Measurements from ENCODE around the gene GMPR. TPM values are rescaled to one million over a fixed set of nuclear protein-coding genes. Genes with fewer than 3 reads are reported as not detected.
"Not testable (repeated sequence)": the region's sequence is repeated elsewhere in the genome, so short reads cannot be mapped to it uniquely, and the experiment has no call there.

Gene GMPR
- total RNA-seq, 2 donors from 2014 or later: 14.0 to 14.7 TPM

DNA sequence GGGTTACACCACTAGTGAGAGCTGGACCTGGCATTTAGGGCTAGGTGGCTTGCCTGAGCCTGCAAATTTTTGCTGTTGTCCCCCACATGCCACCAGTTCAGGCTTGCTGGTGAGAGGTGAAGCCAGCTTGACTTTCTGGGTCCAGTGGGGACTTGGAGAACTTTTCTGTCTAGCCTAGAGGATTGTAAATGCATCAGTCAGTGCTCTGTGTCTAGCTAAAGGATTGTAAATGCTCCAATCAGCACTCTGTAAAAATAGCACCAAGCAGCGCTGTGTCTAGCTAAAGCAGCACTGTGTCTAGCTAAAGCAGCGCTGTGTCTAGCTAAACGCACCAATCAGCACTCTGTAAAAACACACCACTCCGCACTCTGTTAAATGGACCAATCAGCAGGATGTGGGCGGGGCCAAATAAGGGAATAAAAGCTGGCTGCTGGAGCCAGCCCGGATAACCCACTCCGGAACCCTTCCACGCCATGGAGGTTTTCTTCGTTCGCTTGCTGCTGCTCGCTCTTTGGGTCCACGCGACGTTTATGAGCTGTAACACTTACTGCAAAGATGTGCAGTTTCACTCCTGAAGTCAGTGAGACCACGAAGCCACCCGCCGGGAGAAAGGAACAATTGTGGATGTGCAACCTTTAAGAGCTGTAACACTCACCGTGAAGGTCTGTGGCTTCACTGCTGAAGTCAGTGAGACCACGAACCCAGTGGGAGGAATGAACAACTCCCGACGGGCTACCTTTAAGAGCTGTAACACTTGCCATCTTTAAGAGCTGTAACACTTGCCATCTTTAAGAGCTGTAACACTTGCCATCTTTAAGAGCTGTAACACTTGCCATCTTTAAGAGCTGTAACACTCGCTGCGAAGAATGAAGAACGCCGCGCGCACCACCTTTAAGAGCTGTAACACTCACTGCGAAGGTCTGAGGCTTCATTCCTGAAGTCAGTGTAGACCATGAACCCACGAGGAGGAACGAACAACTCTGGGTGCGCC lies 27.3 kb downstream of the GMPR start:
- DNase-seq (ENCODE audit: low spot score): no peak
- intact Hi-C loops (cut with DNase I): no loop called here

DNA sequence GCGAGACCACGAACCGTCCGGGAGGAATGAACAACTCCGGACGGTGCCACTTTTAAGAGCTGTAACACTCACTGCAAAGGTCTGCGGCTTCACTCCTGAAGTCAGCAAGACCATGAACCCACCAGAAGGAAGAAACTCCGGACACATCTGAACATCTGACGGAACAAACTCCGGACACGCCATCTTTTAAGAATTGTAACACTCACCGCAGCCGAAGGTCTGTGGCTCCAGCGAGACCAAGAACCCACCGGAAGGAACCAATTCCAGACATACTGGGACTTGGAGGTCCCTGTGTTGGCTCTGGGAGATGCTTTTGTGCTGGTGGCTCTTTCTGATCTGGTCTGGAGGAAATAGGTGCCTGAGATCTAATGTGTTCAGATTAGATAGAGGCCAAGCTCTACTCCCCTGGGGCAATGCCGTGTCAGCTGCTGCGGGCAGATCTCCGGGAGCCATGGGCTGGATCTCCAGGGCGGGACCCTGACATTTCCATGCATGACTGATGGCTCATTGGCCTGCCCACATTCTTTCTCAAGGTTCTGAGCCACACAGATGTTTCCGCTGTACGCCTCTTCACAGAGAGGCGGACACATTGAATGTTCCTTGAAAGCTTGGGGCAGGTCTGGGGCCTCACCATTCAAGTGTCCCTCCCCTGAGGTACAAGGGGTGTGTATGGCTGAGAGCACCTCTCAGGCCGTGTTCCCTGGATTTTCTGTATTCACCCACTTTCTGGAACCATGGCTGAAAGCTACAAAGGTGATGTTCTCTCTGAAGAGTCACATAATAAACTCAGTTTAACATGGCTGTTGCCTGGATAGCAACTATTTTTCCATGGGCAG lies 29.3 kb downstream of the GMPR start:
- intact Hi-C loops (cut with DNase I): no loop called here

DNA sequence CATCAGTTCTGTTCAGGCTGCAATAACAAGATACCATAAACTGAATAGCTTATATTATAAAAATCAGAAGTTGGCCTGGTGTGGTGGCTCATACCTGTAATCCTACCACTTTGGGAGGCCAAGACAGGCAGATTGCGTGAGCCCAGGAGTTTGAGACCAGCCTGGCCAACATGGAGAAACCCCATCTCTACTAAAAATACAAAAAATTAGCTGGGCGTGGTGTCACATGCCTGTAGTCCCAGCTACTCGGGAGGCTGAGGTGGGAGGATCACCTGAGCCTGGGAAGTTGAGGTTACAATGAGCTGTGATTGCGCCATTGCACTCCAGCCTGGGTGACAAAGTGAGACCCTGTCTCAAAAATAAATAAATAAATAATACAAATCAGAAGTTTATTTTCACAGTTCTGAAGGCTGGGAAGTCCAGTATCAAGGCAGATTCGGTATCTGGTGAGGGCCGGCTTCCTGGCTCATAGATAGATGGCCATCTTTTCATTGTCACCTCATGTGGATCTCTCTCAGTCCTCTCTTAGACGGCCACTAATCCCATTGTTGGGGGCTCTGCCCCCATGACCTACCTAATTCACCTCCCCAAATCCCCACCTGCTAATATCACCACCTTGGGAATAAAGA lies 31.2 kb downstream of the GMPR start:
- DNase-seq (ENCODE audit: low spot score); intact Hi-C loops (cut with DNase I): not testable (repeated sequence)

More for the DNA sequence above, 29.3 kb downstream of the GMPR start:
- no peak for DNase-seq (ENCODE audit: low spot score)

DNA sequence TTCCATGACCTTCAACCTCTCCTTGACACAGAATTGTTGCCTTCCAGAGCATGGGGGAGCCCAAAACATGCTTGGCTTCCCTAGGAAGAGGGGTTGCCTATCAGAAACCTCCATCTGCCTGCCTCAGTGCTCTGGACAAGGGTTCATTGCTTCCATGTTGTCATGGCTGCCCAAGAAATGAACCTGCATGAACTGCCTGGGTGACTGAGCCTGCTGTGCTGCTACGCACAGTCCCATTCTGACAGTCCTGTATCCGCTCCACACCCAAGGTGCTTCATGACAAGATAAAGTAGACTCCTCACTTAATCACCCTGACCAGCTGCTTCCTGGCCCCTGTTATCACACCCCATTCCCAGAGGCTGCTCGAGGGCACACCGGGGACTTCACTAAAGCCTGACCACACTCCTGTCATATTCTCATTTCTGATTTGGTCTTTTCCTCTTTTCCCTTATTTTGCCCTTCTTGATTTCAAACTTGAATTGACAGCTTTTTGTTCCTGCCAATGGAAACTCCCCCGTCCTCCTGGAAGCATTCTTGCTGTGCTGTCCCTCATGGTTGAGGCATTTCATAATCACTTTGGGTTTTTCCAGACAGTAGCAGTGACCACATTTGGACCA lies 31.9 kb downstream of the GMPR start:
- intact Hi-C loops (cut with DNase I): no loop called here
- DNase-seq (ENCODE audit: low spot score): no peak

DNA sequence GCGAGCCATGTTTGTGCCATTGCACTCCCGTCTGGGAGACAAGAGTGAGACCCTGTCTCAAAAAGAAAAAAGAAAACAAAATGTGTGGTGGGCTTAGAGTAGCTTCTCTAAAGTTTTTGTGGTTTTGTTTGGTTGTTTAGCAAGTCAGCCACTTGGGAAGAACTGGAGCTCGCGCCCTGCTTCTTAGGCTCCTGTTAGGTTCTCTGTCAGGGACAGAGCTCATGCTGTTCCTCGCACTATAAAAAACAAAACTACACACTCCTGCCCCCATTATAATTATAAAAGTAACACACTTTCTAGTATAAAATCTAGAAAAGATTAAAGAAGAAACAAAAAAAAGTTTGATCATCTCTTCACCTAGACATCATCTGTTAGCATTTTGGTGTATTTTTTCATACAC lies 33.0 kb downstream of the GMPR start:
- intact Hi-C loops (cut with DNase I): no loop called here
- DNase-seq (ENCODE audit: low spot score): no peak

DNA sequence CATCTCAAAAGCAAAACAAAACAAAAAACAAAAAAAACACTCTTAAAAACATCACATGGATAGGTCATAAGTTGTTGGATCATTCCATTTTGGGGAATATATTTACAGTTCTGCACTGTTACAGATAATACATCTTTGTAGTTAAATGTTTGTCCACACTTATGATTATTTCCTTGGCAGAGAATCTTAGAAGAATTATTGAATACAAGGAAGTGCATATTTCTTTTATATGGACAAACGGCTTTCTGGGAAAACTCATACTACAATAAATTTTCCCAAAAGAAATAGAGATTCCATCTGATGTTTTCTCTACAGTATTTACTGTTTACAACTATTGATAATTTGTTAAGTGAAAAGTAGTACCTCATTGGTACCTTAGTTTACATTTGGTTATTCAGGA lies 33.8 kb downstream of the GMPR start:
- DNase-seq (ENCODE audit: low spot score): no peak
- intact Hi-C loops (cut with DNase I): no loop called here

DNA sequence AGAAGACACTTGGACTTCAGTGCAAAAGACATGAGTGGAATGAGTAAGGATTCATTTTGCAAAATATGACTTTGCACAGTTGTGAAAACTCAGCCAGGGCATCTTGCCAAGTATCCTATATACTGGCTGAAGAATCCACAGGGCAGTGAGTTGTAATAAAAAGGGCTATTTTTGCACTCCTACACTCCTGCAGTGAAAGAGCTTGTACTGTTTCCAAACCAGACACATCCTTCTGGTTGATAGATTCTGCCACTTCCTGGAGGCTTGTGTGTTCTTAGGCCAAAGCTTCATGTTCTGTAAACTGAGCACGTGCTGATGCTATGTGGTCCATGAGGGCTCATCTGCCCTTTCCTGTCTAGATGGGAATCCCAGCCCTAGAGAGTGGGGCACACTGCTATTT lies 34.9 kb downstream of the GMPR start:
- DNase-seq (ENCODE audit: low spot score): no peak
- intact Hi-C loops (cut with DNase I): no loop called here

DNA sequence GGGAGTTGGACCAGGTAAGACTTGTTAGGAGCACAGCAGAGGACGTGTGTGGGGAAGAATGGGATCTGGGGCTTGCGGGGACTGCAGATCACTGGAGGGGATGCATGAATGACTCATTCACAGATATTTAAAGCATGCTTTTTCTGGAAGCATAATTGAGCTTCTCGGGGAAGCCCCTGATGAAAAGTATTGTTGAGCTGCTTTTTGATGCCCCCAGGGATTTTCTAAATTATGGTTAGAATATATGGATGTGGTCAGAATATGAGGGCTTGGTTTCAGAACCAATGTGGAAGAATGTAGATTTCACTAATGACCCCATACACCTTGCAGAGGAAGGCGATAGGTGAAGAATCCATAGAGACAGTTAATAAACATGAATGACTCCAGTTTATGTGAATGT lies 36.1 kb downstream of the GMPR start:
- intact Hi-C loops (cut with DNase I): no loop called here

DNA sequence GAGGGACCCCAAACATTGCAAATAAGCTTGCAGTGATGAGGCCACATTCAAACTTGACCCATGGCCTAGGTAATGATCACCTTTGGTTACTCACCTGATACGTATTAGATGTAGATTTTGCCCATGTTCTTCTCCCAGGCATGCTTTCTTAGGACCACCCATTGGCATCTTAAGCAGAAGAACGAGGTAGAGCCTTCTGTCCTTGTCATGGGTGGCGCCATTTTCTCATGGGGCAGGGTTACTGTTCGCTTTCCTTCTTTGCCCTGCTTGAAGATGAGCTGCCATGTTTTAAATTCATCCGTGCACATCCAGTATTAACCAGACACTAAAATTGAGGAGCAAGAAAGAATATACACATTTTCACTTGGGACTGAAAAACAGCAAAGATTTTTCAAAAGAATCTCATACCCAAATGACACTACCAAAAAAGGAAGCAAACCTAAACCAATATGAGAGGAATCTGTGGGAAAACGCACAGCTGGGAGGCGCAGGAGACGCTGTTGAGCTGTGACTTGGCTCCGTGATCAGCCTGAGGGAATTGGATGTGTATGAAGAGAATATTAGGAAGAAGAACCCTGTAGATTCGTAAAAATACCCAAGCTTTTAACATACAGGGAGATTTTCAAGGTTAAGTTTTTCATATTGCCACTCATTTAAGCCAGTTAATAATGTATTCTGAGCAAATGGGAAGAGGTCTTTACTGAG lies 36.6 kb downstream of the GMPR start:
- intact Hi-C loops (cut with DNase I): no loop called here
- DNase-seq (ENCODE audit: low spot score): no peak

More for the DNA sequence above, 36.1 kb downstream of the GMPR start:
- no peak for DNase-seq (ENCODE audit: low spot score)

DNA sequence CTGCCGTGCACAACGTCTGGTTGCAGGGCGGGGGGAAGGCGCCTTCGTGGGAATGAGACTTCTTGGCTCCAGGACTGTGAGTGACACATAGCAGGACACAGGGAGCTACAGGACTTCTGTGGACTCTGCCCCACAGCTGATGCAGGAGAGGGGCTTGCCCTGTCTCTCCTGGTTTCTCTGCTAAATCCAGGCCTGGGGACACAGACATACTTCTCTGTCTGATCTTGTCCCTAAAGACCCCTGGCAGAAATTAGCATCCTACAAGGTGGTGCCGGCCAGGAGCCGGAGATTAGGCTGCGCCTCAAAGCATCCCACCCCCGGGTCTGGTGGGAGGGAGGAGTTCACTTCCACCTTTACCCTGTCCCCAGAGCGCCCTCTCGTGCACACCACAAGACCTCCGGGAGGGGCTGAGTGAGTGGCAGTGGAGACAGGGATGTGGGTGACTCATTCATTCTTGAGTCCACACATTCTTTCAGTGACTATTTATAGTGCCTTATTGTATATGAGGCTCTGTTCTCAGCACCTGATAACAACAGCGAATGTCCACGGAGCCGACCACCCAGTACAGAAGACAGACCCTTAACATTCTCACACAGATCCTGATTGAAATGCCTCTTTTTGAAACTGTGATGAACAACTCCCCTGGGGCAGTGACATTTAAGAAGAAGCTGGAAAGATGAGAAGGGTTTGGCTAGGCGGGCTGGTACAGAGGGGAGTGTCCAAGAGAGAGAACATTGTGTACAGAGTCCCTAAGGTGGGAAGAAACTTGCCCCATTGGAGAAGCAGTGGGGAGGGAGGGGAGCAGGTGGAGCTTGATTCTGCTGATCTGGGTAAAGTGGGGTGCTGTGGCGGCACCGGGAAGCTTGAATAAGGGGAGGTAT lies 39.0 kb downstream of the GMPR start:
- intact Hi-C loops (cut with DNase I): loop anchor here in 1 of 2 donors (2.0 kb wide), 1 partner anchor 61 kb away; no protein-coding TSS in a partner anchor
- peak; percentile 88 for DNase-seq (ENCODE audit: low spot score)

DNA sequence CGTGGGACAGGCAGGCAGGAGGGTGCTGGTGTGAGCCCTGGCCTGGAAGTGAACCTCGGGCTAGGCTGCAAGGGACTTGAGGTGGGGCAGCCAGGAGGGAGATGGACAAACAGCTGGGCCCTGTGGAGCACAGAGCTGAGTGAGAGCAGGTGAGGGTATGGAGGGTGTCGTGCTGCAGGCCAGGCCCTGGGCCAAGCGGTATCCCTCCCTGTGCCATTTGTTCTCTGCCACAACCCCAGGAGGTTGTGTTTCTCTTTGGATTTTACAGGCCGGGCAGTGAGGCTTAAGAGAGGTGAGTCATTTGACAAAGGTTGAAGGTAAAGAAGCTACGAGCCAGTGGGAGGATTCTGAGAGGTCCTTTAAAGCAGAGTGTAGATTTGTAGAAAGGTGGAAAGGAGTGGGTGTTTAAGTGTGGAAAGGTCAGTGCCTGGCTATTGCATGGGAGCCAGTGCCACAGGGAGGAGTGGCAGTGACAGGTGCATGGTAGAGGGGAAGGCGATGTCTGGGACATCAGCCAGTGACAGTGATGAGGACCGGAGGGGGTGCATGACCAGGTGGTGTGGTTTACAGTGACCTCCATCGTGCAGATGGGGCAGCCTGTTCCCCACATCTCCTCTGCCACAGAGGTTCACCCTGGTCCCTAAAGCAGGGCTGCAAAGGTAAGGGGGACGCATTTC lies 39.8 kb downstream of the GMPR start:
- DNase-seq (ENCODE audit: low spot score): no peak
- intact Hi-C loops (cut with DNase I): no loop called here

DNA sequence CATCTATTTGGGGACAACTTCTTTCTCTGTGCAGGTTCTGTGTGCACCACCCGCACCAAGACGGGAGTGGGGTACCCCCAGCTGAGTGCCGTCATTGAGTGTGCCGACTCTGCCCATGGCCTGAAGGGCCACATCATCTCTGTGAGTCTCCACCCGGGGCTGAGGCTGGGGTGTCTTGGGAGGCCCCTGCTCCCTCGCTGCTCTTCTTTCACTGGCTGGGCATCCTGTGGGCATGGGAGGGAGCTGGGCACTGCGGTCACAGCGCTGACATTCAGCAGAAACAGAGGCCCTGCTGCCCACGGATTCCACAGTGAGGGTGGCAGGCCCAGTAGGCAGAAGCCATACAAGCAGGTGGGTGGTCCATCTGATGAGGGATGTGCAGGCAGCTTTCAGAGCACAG lies 40.4 kb downstream of the GMPR start:
- intact Hi-C loops (cut with DNase I): no loop called here
- DNase-seq (ENCODE audit: low spot score): no peak

DNA sequence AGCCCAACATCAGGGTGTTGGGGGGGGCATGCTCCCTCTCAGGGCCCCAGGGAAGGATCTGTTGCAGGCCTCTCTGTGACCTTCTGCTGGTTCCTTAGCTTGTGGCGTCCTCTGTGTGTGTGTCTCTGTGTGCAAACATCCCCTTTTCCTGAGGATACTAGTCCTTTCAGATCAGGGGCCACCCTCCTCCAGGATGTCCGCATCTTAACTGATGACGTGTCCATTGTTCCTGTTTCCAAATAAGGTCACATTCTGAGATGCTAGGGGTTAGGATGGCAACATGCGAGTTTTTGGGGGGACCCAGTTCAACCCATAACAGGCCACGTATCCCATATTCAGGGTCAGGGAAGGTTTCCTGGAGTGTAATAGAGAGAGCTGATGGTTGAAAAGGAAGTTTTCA lies 40.9 kb downstream of the GMPR start:
- DNase-seq (ENCODE audit: low spot score): no peak
- intact Hi-C loops (cut with DNase I): no loop called here

DNA sequence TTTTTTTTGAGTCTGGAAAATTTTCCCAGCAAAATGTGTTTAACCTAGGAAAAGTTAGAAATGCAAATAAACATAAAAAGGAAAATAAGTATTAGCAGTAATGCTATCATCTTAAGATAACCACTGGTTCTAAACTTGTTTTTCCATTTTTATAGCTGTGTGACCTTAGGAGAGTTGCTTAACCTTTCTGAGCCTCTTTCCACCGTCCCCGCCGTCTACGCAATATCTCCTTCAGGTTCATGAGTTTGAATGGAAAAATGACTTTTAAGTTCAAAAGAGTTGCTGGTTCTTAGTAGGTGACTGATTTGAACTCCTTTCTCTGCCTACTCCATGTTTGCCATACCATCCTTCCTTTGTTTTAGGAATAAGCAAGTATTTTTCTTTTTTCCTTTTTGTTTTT lies 44.0 kb downstream of the GMPR start:
- intact Hi-C loops (cut with DNase I): no loop called here
- DNase-seq (ENCODE audit: low spot score): no peak

DNA sequence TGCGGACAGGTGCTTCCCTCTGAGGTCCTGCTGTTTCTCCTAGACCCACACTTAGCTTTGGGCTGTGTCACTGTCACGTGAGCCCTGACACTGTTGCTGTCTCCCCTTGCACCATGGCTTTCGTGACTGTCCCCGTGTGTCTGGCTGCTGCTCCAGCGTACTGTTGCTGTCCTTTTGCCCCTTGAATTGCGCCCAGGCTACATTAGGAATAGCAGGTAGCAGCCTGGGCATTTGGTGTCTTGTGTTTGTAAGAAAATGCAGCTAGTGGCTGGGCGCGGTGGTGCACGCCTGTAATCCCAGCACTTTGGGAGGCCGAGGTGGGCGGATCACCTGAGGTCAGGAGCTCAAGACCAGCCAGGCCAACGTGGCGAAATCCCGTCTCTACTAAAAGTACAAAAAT lies 46.1 kb downstream of the GMPR start:
- intact Hi-C loops (cut with DNase I): no loop called here
- DNase-seq (ENCODE audit: low spot score): no peak

DNA sequence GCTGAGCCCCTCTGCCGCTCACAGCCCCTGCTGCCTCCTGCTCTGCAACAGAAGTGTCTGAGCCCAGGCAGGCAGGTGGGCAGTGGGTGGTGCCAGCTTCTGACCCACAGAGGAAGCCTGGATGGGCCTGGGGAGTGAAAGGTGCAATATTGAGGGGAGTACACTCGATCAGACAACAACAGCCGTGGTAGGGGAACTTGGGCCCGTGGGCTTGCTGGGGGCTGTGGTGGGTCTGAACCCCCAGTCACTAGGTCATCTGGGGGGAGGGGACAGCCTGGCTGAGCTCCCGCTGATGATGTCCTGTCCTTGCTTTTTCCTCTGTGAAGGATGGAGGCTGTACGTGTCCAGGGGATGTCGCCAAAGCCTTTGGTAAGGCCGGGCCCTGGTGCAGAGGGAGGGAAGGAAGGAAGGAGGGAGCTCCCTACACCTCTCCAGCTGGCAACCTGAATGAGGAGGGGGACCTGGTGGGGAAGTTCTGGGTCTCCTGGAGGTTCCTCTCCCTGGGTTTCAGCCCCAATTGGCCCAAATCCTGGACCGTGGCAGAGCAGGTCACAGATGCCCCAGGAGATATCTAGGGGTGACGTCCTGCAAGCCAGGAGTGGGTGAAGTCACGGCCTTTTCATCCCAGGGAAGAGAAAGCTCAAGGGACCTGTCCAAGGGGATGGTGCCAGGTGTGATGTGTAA lies 47.2 kb downstream of the GMPR start:
- no peak for DNase-seq (ENCODE audit: low spot score)

DNA sequence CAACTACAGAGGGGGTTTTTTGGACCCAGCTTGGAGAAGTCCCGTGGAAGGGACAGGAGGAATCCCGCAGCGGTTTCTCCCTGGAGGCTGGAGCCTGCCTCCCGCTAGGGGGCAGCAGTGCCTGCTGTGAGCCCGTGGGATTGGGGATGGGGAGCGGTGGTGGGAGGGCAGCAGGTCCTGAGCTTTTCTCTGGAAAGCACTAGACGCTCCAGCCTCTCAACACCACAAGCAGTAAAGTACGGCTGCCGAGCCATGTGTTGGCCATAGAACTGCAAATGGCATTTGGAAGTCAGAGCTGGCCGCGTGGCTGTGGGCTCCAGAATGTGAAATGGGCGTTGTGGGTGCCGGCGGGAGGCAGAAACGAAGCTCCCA lies 47.8 kb downstream of the GMPR start:
- intact Hi-C loops (cut with DNase I): no loop called here

More for the DNA sequence above, 47.2 kb downstream of the GMPR start:
- intact Hi-C loops (cut with DNase I): no loop called here

More for the DNA sequence above, 47.8 kb downstream of the GMPR start:
- no peak for DNase-seq (ENCODE audit: low spot score)

Measured in posterior vena cava (tissue), 2 donors.